CD4-positive, alpha-beta T cell treated with Interleukin-17A for 4 hours (primary cell): Measurements from ENCODE around the gene NINL.
"Not testable (repeated sequence)": the region's sequence is repeated elsewhere in the genome, so short reads cannot be mapped to it uniquely, and the experiment has no call there.

Source experiments
- DNase-seq: peaks from one replicate; pipeline ENCODE4 v3.0.0-alpha.2; 2020; ENCODE audit warnings: mixed read lengths

The NINL gene

GRCh38 chr20:25584905-25585704 lies at the start of gene NINL:
NINL (minus strand) TSS chr20:25585531; CDS start chr20:25526587, 58,944 bp downstream.
- peak; percentile 67 for DNase-seq

GRCh38 chr20:25632940-25633790 lies 47.8 kb upstream of the NINL start:
- no peak for DNase-seq

- DNase-seq, result not testable (repeated sequence)
Measured at GRCh38 chr20:25630615-25631014, 45.3 kb upstream of the NINL start.

- no peak for DNase-seq
Measured at GRCh38 chr20:25629816-25630499, 44.6 kb upstream of the NINL start.

GRCh38 chr20:25626779-25627178 lies 41.4 kb upstream of the NINL start:
- no peak for DNase-seq

GRCh38 chr20:25624500-25624939 lies 39.2 kb upstream of the NINL start:
- no peak for DNase-seq

- DNase-seq, result peak; percentile 83
Measured at GRCh38 chr20:25623736-25624499, 38.6 kb upstream of the NINL start, which contains the start of gene NANP. NANP (minus strand) TSS chr20:25624014; CDS start chr20:25623948, 66 bp downstream.

- peak; percentile 42 for DNase-seq
Measured at GRCh38 chr20:25623225-25623735, 37.9 kb upstream of the NINL start.

- DNase-seq, result no peak
Measured at GRCh38 chr20:25622450-25623224, 37.3 kb upstream of the NINL start.

- DNase-seq, result no peak
Measured at GRCh38 chr20:25622049-25622448, 36.7 kb upstream of the NINL start.

- DNase-seq, result no peak
Measured at GRCh38 chr20:25619514-25619913, 34.2 kb upstream of the NINL start.

GRCh38 chr20:25608774-25609173 lies 23.4 kb upstream of the NINL start:
- no peak for DNase-seq

- no peak for DNase-seq
Measured at GRCh38 chr20:25606094-25606695, 20.9 kb upstream of the NINL start.

- DNase-seq, result no peak
Measured at GRCh38 chr20:25605148-25605547, 19.8 kb upstream of the NINL start.

GRCh38 chr20:25604611-25605010 lies 19.3 kb upstream of the NINL start:
- no peak for DNase-seq

GRCh38 chr20:25602914-25603309 lies 17.6 kb upstream of the NINL start:
- DNase-seq, result not testable (repeated sequence)

GRCh38 chr20:25602191-25602913 lies 17.0 kb upstream of the NINL start:
- not testable (repeated sequence) for DNase-seq

GRCh38 chr20:25601659-25602058 lies 16.3 kb upstream of the NINL start:
- no peak for DNase-seq

GRCh38 chr20:25600632-25601031 lies 15.3 kb upstream of the NINL start:
- DNase-seq, result no peak
